GM19099 (cell line): Measurements from ENCODE around the gene CLCN4.

ENCODE experiments used
- POLR2A ChIP-seq: IDR thresholded peaks from 3 replicates; pipeline ENCODE4 v1.6.1; 2011; ENCODE audit warnings: low read depth; ENCODE audit not compliant: insufficient read length; ENCODE audit errors: extremely low read depth

The CLCN4 gene

DNA sequence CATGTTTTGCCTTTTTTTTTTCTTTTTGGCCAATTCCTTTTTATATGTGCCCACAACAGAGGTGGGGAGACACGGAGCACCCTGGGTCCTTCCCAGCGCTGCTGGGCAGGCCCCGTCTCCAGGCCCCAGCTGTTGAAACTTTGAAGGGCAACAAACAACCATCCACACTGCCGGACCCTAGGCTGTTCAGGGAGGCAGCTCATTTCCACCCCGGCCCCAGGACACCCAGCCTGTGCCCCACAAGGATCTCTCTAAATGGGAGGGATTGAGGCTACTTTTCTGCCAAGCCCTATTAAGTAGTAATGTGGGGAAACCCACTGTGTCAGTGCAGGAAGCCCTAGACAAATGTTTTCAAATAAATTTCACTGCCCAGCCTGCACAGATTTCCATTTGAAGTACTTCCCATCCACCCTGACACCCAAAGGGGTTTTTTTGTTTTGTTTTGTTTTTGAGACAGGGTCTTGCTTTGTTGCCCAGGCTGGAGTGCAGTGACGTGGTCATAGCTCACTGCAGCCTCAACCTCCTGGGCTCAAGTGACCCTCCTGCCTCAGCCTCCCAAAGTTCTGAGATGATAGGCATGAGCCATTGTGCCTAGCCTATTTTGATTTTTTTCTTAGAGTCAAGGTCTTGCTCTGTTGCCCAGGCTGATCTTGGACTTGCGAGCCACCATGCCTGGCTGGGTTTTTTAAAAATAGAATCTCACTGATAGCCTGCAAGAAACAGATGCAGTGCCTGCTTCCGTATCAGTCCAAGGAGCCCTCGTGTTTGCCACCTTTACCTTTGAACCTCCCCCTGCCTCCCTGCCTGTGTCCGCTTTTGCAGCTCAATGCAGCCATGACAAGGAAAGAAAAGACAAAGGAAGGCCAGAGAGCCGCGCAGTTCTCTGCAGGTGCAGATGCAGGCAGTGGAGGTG is 13.4 kb upstream of the CLCN4 start:
- TF ChIP-seq POLR2A: no peak

GRCh38 chrX:10146346-10146745 is 10.4 kb upstream of the CLCN4 start:
- TF ChIP-seq POLR2A: no peak

GRCh38 chrX:10152086-10152485 is 4.7 kb upstream of the CLCN4 start:
- TF ChIP-seq POLR2A: no peak

GRCh38 chrX:10155137-10155536 is 1.6 kb upstream of the CLCN4 start:
- TF ChIP-seq POLR2A: no peak

DNA sequence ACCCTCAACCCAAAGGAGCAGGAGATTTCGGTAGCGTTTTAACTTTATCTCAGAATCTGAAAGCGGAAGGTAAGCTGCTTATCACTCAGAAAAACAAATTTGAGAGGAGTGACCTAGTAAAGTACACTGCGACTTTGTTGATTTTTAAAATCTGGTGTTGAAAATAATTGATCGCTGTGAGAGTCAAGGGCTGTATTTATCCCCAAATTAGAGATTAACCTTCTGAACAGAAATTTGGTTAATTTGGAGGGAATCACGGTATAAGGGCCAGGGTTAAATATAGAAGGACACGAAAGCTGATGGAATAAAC is 212 bp downstream of the CLCN4 start:
- TF ChIP-seq POLR2A: no peak

DNA sequence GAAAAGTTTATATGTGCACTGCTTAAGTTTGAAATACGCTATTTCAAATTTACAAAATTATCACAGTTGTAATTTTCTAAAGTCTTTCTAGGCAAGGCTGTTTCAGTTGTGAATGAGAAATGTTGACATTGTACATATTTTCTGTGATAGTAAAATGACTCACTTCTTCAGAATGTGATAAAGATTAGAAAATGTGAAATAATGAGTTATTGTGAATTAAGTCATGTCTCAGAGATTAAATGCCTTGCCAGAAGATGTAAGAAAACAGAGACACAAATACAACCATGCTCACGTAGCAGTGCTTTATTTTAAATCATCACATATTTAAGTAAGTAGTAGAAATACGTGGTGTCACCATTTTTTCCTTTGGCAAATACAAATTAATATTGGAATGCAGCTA is 768 bp downstream of the CLCN4 start:
- TF ChIP-seq POLR2A: no peak

GRCh38 chrX:10158279-10159144 is 1.7 kb downstream of the CLCN4 start:
- no peak for TF ChIP-seq POLR2A

DNA sequence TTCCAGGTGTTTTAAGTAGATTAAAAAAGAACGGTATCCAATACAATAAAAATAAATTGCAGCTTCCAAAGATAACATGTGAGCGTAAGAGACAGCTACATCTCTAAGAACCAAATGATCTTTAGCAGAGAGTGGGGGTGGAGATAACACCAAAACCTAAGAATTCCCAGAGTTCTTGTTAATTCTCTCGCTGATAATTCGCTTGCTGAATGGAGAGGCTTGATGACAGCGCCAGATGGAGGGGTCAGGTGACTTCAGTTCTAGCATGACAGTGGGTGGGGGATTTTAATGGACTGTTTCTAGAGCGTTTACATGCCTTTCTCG is 2.3 kb downstream of the CLCN4 start:
- no peak for TF ChIP-seq POLR2A

DNA sequence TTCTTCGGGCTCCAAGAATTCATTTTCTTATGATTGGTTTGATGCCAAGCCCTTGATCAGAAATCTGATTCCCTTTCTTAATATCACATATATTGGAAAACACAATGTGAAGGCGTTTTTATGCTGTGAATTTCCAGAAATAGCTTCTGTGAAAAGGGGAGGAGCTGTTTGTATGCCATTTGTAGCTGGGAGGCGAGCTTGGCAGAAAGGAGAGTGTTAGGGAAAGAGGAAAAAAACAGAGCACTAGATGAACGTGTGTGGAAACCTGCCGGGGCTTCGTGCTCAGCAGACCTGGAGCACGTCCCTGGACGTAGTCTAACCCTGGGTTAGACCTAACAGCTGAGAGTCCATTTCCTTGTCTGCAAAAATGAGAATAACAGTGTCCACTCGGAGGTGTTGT is 3.4 kb downstream of the CLCN4 start:
- no peak for TF ChIP-seq POLR2A

DNA sequence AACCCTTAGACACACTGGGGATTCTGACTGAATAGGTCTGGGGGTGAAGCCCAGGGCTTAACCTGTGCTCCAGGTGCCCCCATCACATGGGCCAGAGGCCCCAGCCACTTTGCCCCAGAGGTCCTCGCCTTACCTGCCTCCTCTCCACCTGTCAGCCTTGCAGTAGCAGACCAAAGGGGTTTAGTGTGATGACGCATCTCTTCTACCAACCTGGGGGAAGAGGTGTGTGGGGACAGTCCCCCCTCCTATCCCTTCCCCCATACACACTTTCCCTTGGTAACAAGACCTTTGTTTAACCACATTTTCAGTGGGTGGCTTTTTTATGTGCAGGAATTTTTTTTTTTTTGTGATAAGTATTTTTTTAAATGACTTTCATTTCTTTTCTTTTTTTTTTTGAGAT is 6.3 kb downstream of the CLCN4 start:
- no peak for TF ChIP-seq POLR2A

DNA sequence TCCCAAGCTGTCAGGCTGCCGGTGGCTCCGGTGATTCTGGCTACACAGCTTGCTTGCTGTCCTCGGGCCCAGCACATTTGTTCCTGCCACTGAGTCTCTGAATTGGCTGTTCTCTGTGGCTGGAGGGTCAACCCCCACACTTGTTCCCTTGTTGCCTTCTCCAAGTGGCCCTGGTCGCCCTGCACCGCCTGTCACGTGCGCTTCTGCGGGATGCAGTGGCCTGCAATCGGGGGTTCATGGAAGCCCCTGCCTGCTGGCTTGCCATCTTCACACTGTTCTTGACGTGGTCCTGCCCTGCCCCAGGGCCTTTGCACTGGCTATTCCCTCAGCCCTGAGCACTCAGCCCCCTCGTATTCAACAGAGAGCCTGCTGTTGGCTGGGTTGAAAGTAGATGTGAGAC is 8.1 kb downstream of the CLCN4 start:
- TF ChIP-seq POLR2A: no peak

- TF ChIP-seq POLR2A: no peak
Measured at GRCh38 chrX:10165580-10166247, 8.9 kb downstream of the CLCN4 start.

DNA sequence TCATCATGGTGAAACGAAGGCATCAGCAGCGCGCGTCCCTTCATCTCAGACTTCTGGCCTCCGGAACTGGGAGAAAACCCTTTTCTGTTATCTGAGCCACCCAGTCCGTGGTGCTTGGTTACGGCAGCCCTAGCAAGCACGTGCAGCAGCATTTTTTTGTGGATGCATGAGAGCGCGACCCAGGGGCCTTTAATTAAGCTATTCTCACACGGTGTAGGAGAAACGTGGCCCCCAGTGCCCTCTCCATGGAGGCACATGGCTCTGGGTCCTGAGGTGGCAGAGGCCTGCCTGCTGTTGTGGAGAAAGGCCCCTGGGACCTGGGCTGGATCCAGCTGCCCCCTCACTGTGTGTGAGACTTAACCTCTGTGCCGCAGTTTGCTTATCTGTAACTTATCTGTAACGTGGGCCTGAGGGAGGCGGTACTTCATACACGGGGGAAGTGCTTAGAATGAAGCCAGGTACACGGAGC is 9.5 kb downstream of the CLCN4 start:
- no peak for TF ChIP-seq POLR2A

DNA sequence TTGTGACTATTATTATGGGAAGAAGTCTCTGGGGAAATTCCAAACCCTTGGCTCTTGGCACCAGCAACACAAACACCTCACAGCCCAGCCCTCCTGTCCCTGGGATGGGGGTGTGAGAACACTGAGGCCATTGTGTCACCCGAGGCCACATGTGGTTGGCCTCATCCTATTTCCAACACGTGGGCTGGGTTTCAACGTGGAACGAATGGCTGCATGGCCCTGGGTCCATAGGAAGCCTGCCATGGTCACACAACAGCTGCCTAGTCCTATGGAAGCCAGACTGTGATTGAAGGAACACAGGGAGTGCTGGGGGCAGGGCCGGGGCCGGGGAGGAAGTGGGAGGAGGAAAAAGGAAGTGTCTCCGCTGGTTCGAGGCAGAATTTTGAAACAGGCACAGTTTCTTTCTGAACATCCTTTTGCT is 10.0 kb downstream of the CLCN4 start:
- no peak for TF ChIP-seq POLR2A

DNA sequence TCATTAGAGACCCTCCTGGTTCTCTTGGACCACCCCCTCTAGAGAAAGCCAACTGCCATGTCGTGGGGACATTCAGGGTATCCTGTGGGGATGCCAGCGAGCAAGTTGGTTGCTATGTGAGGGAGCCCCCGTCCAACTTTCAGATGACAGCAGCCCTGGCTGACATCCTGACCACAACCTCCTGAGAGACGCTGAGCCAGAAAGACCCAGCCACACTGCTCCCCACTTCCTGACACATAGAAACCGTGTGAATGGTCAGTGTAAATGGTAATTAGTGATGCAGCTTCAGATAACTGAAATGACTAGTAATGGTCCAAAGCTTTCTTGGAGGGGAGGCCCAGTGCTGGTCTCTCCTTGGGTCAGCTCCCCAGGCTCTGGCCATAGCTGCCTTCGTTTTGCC is 10.8 kb downstream of the CLCN4 start:
- no peak for TF ChIP-seq POLR2A
